GM19351 (cell line): ENCODE data around the gene LPIN2.
A peak's percentile ranks its signal among the peaks of the same experiment; 100 is the strongest.
"Not testable (repeated sequence)": the region's sequence is repeated elsewhere in the genome, so short reads cannot be mapped to it uniquely, and the experiment has no call there.

Experiments used
- ATAC-seq: cut with Tn5 transposase; IDR thresholded peaks from one replicate; pipeline ENCODE4 v1.9.1; 2021; ENCODE audit warnings: mild to moderate bottlenecking, moderate library complexity; ENCODE audit not compliant: unreplicated experiment

LPIN2 gene

GRCh38 chr18:3044931-3045698, 32.2 kb upstream of the LPIN2 start:
- ATAC-seq, result no peak

- no peak for ATAC-seq
Observed at GRCh38 chr18:3042379-3042778, 29.4 kb upstream of the LPIN2 start.

GRCh38 chr18:3041843-3042242, 28.9 kb upstream of the LPIN2 start:
- no peak for ATAC-seq

- no peak for ATAC-seq
Observed at GRCh38 chr18:3040881-3041280, 27.9 kb upstream of the LPIN2 start.

- no peak for ATAC-seq
Observed at GRCh38 chr18:3040173-3040572, 27.2 kb upstream of the LPIN2 start.

GRCh38 chr18:3037423-3037915, 24.5 kb upstream of the LPIN2 start:
- ATAC-seq, result peak; percentile 100

- ATAC-seq, result no peak
Observed at GRCh38 chr18:3036108-3036507, 23.2 kb upstream of the LPIN2 start.

GRCh38 chr18:3035635-3036034, 22.7 kb upstream of the LPIN2 start:
- no peak for ATAC-seq

GRCh38 chr18:3032721-3033120, 19.8 kb upstream of the LPIN2 start:
- no peak for ATAC-seq

- no peak for ATAC-seq
Observed at GRCh38 chr18:3029215-3029952, 16.4 kb upstream of the LPIN2 start.

GRCh38 chr18:3028115-3028514, 15.2 kb upstream of the LPIN2 start:
- ATAC-seq, result not testable (repeated sequence)

- ATAC-seq, result no peak
Observed at GRCh38 chr18:3027370-3027891, 14.5 kb upstream of the LPIN2 start.

DNA sequence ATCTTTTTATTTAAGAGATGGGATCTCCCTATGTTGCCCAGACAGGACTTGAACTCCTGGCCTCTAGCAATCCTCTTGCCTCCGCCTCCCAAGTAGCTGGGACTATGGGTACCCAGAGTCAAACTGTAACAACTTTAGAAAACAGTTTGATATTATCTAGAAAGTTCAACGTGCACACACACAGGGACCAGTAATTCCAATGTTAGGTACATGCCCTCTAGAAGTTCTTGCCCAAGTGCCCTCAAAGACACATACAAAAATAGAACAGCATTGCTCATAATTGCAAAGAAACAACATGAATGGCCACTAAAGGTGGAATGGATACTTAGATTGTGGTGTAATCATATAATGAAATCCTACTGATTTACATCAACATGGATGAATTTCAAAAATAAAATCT, 12.6 kb upstream of the LPIN2 start:
- ATAC-seq, result no peak

GRCh38 chr18:3023603-3024002, 10.7 kb upstream of the LPIN2 start:
- ATAC-seq, result not testable (repeated sequence)

DNA sequence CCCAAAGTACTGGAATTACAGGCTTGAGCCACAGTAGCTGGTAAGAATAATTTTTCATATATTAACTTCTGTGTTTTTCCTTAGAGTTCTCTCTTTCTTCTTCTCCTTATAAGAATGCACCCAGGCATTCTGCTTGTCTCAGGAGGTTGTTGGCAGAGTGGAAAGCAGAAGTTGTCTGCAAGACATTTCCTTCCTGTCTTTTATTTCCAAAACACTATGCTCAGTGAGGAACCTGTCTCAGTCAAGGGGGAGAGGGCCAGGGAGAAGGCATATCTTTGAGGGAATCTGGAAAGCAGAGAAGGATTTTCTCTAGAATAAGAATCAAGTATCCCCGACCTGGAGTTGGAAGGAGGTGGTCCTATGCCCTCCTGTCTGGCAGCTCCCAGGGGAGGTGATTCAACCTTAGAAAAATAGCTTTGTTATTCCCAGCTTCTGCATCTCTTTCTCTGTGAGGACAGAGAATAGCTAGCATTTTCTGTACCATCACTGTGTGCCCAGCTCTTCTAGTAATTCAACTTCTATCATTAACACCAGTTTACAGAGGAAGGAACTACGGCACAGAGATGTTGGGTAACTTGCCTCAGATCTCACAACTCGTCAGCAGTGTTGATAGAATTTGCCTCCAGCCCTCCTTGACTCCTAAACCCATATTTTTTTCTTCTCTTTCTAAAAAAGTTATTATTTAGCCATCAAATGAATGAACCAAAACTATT, 3.8 kb upstream of the LPIN2 start:
- no peak for ATAC-seq

DNA sequence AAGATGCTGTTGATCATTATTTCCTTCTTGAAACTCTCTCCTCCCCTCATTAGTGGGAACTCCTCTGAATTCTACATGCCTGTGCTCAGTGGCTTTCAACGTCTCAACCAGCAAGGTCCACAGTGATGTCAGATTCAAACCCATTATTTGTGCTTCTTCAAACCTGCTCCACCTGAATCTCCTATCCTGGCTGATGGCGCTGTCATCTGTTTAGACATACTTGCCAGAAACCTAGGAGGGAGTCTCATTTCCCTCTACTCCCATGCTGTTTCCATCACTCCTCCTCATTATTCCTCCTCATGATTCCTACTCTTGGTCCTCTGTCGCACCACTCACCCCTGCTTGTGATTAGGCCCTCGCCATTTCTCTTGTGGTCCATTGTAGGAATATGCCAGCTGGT, 2.9 kb upstream of the LPIN2 start:
- ATAC-seq, result no peak

GRCh38 chr18:3015204-3015592, 2.3 kb upstream of the LPIN2 start:
- ATAC-seq, result no peak

DNA sequence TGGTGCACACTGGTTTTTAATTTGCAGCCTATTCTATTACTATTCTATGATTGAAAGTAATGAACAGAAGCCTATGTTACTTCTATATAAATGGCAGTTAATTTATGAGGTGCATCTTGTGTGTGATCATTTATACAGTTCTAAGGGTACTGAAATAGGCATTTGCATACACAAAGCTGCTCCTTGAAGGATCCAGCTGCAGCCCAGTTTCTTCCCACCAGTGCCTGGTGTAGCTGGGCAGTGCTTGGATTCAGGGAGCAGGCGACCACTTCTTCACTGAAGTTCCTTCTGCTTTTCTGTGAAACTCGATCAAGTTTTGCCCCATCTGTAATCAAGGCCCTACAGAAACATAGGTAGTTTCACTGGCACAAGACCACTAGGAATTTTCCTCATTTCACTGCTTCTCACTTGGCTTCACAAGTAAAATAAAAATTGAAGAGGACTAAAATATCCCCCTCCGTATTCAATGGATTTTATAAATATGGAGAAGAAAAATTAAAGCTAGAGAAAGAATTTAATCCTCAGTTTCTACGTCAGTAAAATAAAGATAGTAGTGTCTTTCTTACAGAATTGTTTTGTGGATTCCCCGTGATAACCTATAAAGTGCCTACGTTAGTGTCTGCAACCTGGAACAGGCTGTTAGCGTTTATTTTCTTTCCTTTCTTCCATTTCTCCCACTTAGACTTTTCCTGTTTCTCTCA, 1.7 kb upstream of the LPIN2 start:
- no peak for ATAC-seq

GRCh38 chr18:3012136-3013023, 564 bp downstream of the LPIN2 start:
- peak; percentile 30 for ATAC-seq

- no peak for ATAC-seq
Observed at GRCh38 chr18:3010086-3010485, 2.9 kb downstream of the LPIN2 start.
